SK-N-SH (cell line): ENCODE data around the gene KLC1. TPM values are rescaled to one million over a fixed set of nuclear protein-coding genes. Genes with fewer than 3 reads are reported as not detected.

Source experiments
- CTCF ChIA-PET: fragments of 300-600, 350-600 bp; formaldehyde crosslinking; extraction: SDS; loops from one replicate; lab custom pipeline; 2021; lab: Yijun Ruan, JAX
- POLR2A ChIA-PET: fragments of 350-600 bp; sonication (Branson Sonifier 250); formaldehyde crosslinking; extraction: SDS; loops from one replicate; lab custom pipeline; 2020; ENCODE audit warnings: antibody characterized with exemption, inconsistent platforms; lab: Yijun Ruan, JAX
- DNase-seq: peaks from one replicate; pipeline ENCODE4 v3.0.0; 2012
- H2AFZ ChIP-seq: fragments of 200-600 bp; sonication (generic); 2 replicates; pipeline ENCODE4 v1.8.1; 2016; ENCODE audit warnings: antibody characterized with exemption, mild to moderate bottlenecking, low read depth
- H3F3A ChIP-seq: fragments of 200-600 bp; sonication (generic); replicated peaks from 2 replicates; pipeline ENCODE3; 2016; ENCODE audit warnings: antibody characterized with exemption, mild to moderate bottlenecking; ENCODE audit not compliant: insufficient read depth
- H3K27ac ChIP-seq, 2 experiments: fragments of 200-500 bp in 1 of 2; fragments of 200-600 bp in 1 of 2; sonication (Bioruptor generic) in 1 of 2; sonication (generic), shearing (Covaris generic) in 1 of 2; 2 replicates each; pipeline versions ENCODE4 v1.5.1 to v1.6.1; 2014 to 2016; ENCODE audit warnings: low read depth in 2 of 2, inconsistent platforms in 1 of 2, low read length in 1 of 2, mild to moderate bottlenecking in 1 of 2, mixed read lengths in 1 of 2
- H3K27me3 ChIP-seq: fragments of 200-600 bp; sonication (generic), shearing (Covaris generic); 2 replicates; pipeline ENCODE4 v1.6.1; 2016; ENCODE audit warnings: mixed run types; ENCODE audit not compliant: insufficient read depth
- H3K36me3 ChIP-seq, 2 experiments: fragments of 200-500 bp in 1 of 2; fragments of 200-600 bp in 1 of 2; sonication (Bioruptor generic) in 1 of 2; sonication (generic) in 1 of 2; replicated peaks in 1 of 2; 2 replicates each; pipeline versions ENCODE3 to v1.5.1; 2014 to 2016; ENCODE audit warnings: low read length in 1 of 2, mild to moderate bottlenecking in 1 of 2; ENCODE audit not compliant: insufficient read depth in 2 of 2, control insufficient read depth in 1 of 2
- H3K4me1 ChIP-seq, 2 experiments: fragments of 200-500 bp in 1 of 2; fragments of 200-600 bp in 1 of 2; sonication (Bioruptor generic) in 1 of 2; sonication (generic), shearing (Covaris generic) in 1 of 2; 2 replicates each; pipeline versions ENCODE4 v1.5.1 to v1.6.1; 2014 to 2016; ENCODE audit warnings: low read depth in 1 of 2, low read length in 1 of 2, mixed run types in 1 of 2; ENCODE audit not compliant: insufficient read depth in 2 of 2, control insufficient read depth in 1 of 2
- H3K4me2 ChIP-seq: fragments of 200-600 bp; sonication (generic), shearing (Covaris generic); 2 replicates; pipeline ENCODE4 v1.6.1; 2017; ENCODE audit warnings: mixed run types
- H3K4me3 ChIP-seq, 2 experiments: fragments of 200-500 bp in 1 of 2; fragments of 200-600 bp in 1 of 2; sonication (Bioruptor generic) in 1 of 2; sonication (generic), shearing (Covaris generic) in 1 of 2; 2 replicates each; pipeline versions ENCODE4 v1.5.1 to v1.8.1; 2014 to 2016; ENCODE audit warnings: low read depth in 2 of 2, inconsistent platforms in 1 of 2, low read length in 1 of 2, mild to moderate bottlenecking in 1 of 2, mixed read lengths in 1 of 2, moderate library complexity in 1 of 2
- H3K79me2 ChIP-seq: fragments of 200-600 bp; sonication (generic); 2 replicates; pipeline ENCODE4 v1.8.1; 2017; ENCODE audit warnings: mild to moderate bottlenecking; ENCODE audit not compliant: insufficient read depth
- H3K9ac ChIP-seq: fragments of 200-600 bp; sonication (generic); 2 replicates; pipeline ENCODE4 v1.6.1; 2017; ENCODE audit warnings: mixed run types
- H3K9me2 ChIP-seq: fragments of 200-600 bp; sonication (generic); 2 replicates; pipeline ENCODE4 v1.6.1; 2017; ENCODE audit warnings: mixed run types
- H3K9me3 ChIP-seq: fragments of 200-600 bp; sonication (generic); 2 replicates; pipeline ENCODE4 v1.6.1; 2017; ENCODE audit warnings: mixed run types, mild to moderate bottlenecking, moderate library complexity
- H4K20me1 ChIP-seq: fragments of 200-600 bp; sonication (generic); 2 replicates; pipeline ENCODE4 v1.6.1; 2017; ENCODE audit warnings: mild to moderate bottlenecking, mixed run types; ENCODE audit not compliant: insufficient read depth
- EZH2phosphoT487 ChIP-seq: fragments of 200-600 bp; sonication (generic); IDR thresholded peaks from 2 replicates; pipeline ENCODE4 v1.6.1; 2017; ENCODE audit warnings: low read depth, mixed run types, mild to moderate bottlenecking, antibody characterized with exemption, moderate library complexity, borderline replicate concordance
- FOSL2 ChIP-seq: IDR thresholded peaks from 2 replicates; pipeline ENCODE4 v1.4.0; 2012; ENCODE audit warnings: low read depth, mild to moderate bottlenecking, moderate library complexity, borderline replicate concordance
- GABPA ChIP-seq: IDR thresholded peaks from 2 replicates; pipeline ENCODE4 v1.4.0; 2012; ENCODE audit warnings: low read depth, mild to moderate bottlenecking
- JUND ChIP-seq: IDR thresholded peaks from 2 replicates; pipeline ENCODE4 v1.4.0; 2012
- MEF2A ChIP-seq: IDR thresholded peaks from 2 replicates; pipeline ENCODE4 v1.4.0; 2012; ENCODE audit warnings: low read depth, borderline replicate concordance
- NFIC ChIP-seq: IDR thresholded peaks from 2 replicates; pipeline ENCODE4 v1.4.0; 2012; ENCODE audit warnings: borderline replicate concordance
- NRF1 ChIP-seq: IDR thresholded peaks from 2 replicates; pipeline ENCODE4 v1.6.1; 2012; ENCODE audit warnings: low read depth, mild to moderate bottlenecking, low read length
- POLR2AphosphoS5 ChIP-seq: IDR thresholded peaks from 2 replicates; pipeline ENCODE4 v1.6.1; 2012; ENCODE audit warnings: low read depth, low read length
- RAD21 ChIP-seq: IDR thresholded peaks from 2 replicates; pipeline ENCODE4 v1.6.1; 2012; ENCODE audit warnings: mild to moderate bottlenecking, low read length
- RCOR1 ChIP-seq: fragments of 150-350 bp; IDR thresholded peaks from 2 replicates; pipeline ENCODE4 v1.6.1; 2017; ENCODE audit warnings: antibody characterized with exemption, low read length
- RFX5 ChIP-seq: IDR thresholded peaks from 2 replicates; pipeline ENCODE4 v1.6.1; 2012; ENCODE audit warnings: mild to moderate bottlenecking, improper control_type of control experiment, low read length
- RXRA ChIP-seq: IDR thresholded peaks from 2 replicates; pipeline ENCODE4 v1.4.0; 2012; ENCODE audit warnings: low read depth, mild to moderate bottlenecking, borderline replicate concordance
- TAF1 ChIP-seq: IDR thresholded peaks from 2 replicates; pipeline ENCODE4 v1.6.1; 2012; ENCODE audit warnings: low read depth, mild to moderate bottlenecking, low read length, moderate library complexity, borderline replicate concordance
- TCF12 ChIP-seq: IDR thresholded peaks from 2 replicates; pipeline ENCODE4 v1.4.0; 2012
- YY1 ChIP-seq: IDR thresholded peaks from 2 replicates; pipeline ENCODE4 v1.4.0; 2012; ENCODE audit warnings: low read depth, mild to moderate bottlenecking
- WGBS: methylation state at CpG from one replicate; pipeline ENCODE4 v1.1.6; 2017; ENCODE audit warnings: low lambda C conversion rate; 5-methylcytosine and 5-hydroxymethylcytosine counted together
- polyA plus RNA-seq, 3 experiments: library from polyadenylated mRNA; depleted of rRNA; stranded (reverse); fragments of >200 nt; gene quantifications; 2 replicates each; pipeline ENCODE4 v1.2.3, GENCODE V29; 2012
- TF ChIP-seq, protein P1 (sequence below): IDR thresholded peaks from 2 replicates; pipeline ENCODE4; 2012
- TF ChIP-seq, protein P2 (sequence below): IDR thresholded peaks from 2 replicates; pipeline ENCODE4 v1.4.0; 2012; ENCODE audit warnings: low read depth, borderline replicate concordance
- TF ChIP-seq, protein P3 (sequence below): fragments of 150-350 bp; IDR thresholded peaks from 2 replicates; pipeline ENCODE4 v1.6.1; 2016; ENCODE audit warnings: mild to moderate bottlenecking, low read depth, low read length

Gene KLC1
- polyA plus RNA-seq, 1 of the 3 experiments (the other 2 are of a cell fraction): 308 TPM

DNA sequence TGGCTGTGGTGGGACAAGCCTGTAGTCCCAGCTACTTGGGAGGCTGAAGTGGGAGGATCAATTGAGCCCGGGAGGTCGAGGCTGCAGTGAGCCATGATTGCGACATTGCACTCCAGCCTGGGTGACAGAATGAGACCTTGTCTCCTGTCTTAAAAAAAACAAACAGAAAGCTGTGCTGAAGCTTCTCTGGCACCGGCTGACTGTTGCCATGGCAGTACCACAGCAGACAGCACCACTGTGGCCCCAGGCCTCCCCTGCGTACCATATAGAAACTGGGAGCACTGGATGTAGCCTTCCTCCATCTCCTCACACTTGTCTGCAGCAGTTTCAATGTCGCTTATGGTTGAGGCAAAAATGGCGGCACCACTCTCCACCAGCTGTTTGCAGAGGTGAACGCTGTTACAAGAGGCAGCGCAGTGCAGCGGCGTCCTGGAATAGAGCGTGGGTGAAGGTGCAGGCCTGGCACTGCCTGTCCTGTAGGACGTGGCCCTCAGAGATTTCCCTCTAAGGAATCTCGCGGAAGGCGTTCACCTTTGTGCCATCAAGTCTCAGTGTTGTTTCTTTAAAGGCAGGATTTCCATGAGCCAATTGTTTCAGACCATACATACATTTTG lies 108.5 kb downstream of the KLC1 start:
- CTCF ChIA-PET: interaction anchor here (1.0 to 1.8 kb wide), 2 partner anchors 17 to 173 kb away, joined by 3 to 4 read pairs; no protein-coding TSS in a partner anchor
- no peaks in the 10 kb centered on the region for H4K20me1 ChIP-seq
- no peak overlapping the region for H3K4me3 ChIP-seq
- WGBS: 96% methylated on average over 12 of the region's 16 CpGs
- POLR2A ChIA-PET: interaction anchor here (0.7 kb wide), 1 partner anchor 20 kb away, joined by 3 read pairs; no protein-coding TSS in a partner anchor
- no peak overlapping the region for H3K9ac ChIP-seq
- H3K27me3 ChIP-seq: no peaks in the 10 kb centered on the region
- no peak for DNase-seq
- H2AFZ ChIP-seq: no peak overlapping the region
- TF ChIP-seq EZH2phosphoT487: no peak
- no peak for TF ChIP-seq RXRA
- no peak for TF ChIP-seq RAD21
- no peak for TF ChIP-seq NRF1
- no peak for TF ChIP-seq FOSL2
- no peak for TF ChIP-seq TCF12
- TF ChIP-seq NFIC: no peak
- no peaks in the 10 kb centered on the region for H3K9me3 ChIP-seq
- peaks cover 9 to 49% of the 10 kb centered on the region in 2 experiments for H3K36me3 ChIP-seq
- no peaks in the 10 kb centered on the region for H3F3A ChIP-seq
- H3K27ac ChIP-seq: no peak overlapping the region
- no peak overlapping the region for H3K4me2 ChIP-seq
- H3K9me2 ChIP-seq: no peaks in the 10 kb centered on the region
- H3K79me2 ChIP-seq: no peaks in the 10 kb centered on the region
- no peaks in the 10 kb centered on the region; a peak in 1 of 4 replicates for H3K4me1 ChIP-seq

DNA sequence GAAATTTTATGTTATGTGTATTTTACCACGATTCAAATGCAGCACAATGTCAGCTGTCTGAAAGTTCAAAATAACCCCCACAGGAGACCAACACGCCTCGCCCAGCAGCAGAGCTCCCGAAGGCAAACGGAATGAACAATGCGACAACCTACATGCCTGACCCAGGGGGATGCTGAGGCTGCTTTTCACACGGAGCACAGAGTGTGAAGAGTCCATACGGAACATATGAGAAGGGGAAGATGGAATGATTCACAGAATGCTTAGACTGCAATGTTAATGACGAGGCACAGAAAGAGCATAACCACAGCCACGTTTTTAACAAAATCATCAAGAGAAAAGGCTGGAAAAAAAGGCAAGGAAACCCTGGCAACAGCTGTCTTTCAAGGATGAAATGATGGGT lies 109.2 kb downstream of the KLC1 start:
- TF ChIP-seq JUND (no peak), MEF2A (no peak), YY1 (no peak), POLR2AphosphoS5 (no peak), RFX5 (no peak), TAF1 (no peak), GABPA (no peak), RAD21 (no peak), RCOR1 (no peak)
- TF ChIP-seq, protein P1, sequence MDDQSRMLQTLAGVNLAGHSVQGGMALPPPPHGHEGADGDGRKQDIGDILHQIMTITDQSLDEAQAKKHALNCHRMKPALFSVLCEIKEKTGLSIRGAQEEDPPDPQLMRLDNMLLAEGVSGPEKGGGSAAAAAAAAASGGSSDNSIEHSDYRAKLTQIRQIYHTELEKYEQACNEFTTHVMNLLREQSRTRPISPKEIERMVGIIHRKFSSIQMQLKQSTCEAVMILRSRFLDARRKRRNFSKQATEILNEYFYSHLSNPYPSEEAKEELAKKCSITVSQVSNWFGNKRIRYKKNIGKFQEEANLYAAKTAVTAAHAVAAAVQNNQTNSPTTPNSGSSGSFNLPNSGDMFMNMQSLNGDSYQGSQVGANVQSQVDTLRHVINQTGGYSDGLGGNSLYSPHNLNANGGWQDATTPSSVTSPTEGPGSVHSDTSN: no peak
- TF ChIP-seq, protein P2, sequence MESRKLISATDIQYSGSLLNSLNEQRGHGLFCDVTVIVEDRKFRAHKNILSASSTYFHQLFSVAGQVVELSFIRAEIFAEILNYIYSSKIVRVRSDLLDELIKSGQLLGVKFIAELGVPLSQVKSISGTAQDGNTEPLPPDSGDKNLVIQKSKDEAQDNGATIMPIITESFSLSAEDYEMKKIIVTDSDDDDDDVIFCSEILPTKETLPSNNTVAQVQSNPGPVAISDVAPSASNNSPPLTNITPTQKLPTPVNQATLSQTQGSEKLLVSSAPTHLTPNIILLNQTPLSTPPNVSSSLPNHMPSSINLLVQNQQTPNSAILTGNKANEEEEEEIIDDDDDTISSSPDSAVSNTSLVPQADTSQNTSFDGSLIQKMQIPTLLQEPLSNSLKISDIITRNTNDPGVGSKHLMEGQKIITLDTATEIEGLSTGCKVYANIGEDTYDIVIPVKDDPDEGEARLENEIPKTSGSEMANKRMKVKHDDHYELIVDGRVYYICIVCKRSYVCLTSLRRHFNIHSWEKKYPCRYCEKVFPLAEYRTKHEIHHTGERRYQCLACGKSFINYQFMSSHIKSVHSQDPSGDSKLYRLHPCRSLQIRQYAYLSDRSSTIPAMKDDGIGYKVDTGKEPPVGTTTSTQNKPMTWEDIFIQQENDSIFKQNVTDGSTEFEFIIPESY: no peak
- TF ChIP-seq, protein P3, sequence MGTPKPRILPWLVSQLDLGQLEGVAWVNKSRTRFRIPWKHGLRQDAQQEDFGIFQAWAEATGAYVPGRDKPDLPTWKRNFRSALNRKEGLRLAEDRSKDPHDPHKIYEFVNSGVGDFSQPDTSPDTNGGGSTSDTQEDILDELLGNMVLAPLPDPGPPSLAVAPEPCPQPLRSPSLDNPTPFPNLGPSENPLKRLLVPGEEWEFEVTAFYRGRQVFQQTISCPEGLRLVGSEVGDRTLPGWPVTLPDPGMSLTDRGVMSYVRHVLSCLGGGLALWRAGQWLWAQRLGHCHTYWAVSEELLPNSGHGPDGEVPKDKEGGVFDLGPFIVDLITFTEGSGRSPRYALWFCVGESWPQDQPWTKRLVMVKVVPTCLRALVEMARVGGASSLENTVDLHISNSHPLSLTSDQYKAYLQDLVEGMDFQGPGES: no peak
- H3K4me2 ChIP-seq: no peak overlapping the region
- no peaks in the 10 kb centered on the region for H3K9me3 ChIP-seq
- no peak for DNase-seq
- no peaks in the 10 kb centered on the region for H3F3A ChIP-seq
- no peaks in the 10 kb centered on the region; a peak in 1 of 4 replicates for H3K4me1 ChIP-seq
- no peaks in the 10 kb centered on the region for H3K9me2 ChIP-seq
- CTCF ChIA-PET: interaction anchor here (1.0 kb wide), 1 partner anchor 17 kb away, joined by 3 read pairs; no protein-coding TSS in a partner anchor
- H3K27ac ChIP-seq: no peak overlapping the region
- H2AFZ ChIP-seq: no peak overlapping the region
- H3K27me3 ChIP-seq: no peaks in the 10 kb centered on the region
- no peaks in the 10 kb centered on the region for H4K20me1 ChIP-seq
- H3K79me2 ChIP-seq: no peaks in the 10 kb centered on the region
- H3K9ac ChIP-seq: no peak overlapping the region
- H3K4me3 ChIP-seq: no peak overlapping the region
- H3K36me3 ChIP-seq: peaks cover 8 to 43% of the 10 kb centered on the region in 2 experiments
- POLR2A ChIA-PET: no interaction called here
- WGBS: 81% methylated on average over 10 of the region's 10 CpGs
